C4-2B (cell line): ENCODE measurements around the gene WWOX.

Source experiments
- CTCF ChIP-seq: fragments of 450-650 bp; conservative IDR thresholded peaks from 2 replicates; pipeline ENCODE4 v1.5.1; 2017; ENCODE audit warnings: mild to moderate bottlenecking
- ZFX ChIP-seq: fragments of 450-650 bp; IDR thresholded peaks from 2 replicates; pipeline ENCODE4 v1.6.1; 2017

GRCh38 chr16:78609402-78610274 is 510.2 kb downstream of the WWOX start:
- no peak for TF ChIP-seq CTCF
- TF ChIP-seq ZFX: no peak
